GM12864 (cell line): ENCODE results near the gene NUAK1.
"Not testable (repeated sequence)": the region's sequence is repeated elsewhere in the genome, so short reads cannot be mapped to it uniquely, and the experiment has no call there.

ENCODE experiments used
- DNase-seq: peaks from one replicate; pipeline ENCODE4 v3.0.0-alpha.2; 2011; ENCODE audit warnings: low read depth
- H3K4me3 ChIP-seq: 2 replicates; pipeline ENCODE4 v1.5.1; 2011; ENCODE audit warnings: mild to moderate bottlenecking, low read depth, low read length, control low read depth
- CTCF ChIP-seq: IDR thresholded peaks from 2 replicates; pipeline ENCODE4 v1.5.1; 2011; ENCODE audit warnings: low read depth, mild to moderate bottlenecking, moderate library complexity, low read length, control low read depth, inconsistent platforms; ENCODE audit errors: missing control alignments

NUAK1 gene

DNA sequence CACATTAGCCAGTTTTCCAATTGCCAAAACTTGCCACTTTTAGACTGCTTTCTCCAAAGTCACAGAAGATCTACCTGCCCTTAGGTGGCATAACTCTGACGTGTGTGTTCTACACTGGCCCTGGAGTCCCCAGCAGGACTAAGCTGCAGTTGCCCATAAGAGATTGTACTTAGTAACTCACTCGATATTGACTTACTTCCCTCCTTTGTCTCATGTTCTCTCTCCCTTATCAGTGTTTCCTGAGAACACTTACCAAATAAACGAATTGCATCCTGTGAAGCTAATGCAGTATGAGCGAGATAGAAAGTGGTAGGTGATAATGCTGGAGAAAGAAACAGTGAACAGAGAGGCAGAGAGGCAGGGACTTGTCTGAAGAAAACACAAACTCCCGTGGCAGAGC is 117.2 kb downstream of the NUAK1 start:
- DNase-seq, result no peak
- TF ChIP-seq CTCF, result no peak
- H3K4me3 ChIP-seq, result no peak overlapping the region

DNA sequence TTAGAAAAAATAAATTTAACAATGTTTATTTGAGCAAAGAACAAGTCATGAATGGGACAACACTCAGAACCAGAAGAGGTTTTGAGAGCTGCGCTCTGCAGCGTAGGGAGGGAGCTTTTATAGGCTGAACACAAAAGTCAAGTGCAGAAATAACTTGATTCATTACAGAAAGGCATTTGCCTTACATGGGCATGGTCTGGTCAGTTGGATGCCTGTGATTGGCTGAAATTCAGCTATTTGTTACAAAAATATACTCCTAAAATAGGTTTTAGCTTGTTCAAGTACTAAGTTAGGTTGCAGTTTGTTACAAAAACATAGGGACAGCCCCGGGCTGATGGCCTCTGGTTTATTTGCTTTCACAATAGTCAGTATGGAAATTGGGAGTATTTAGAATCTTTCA is 118.0 kb downstream of the NUAK1 start:
- DNase-seq, result no peak
- no peak for TF ChIP-seq CTCF

DNA sequence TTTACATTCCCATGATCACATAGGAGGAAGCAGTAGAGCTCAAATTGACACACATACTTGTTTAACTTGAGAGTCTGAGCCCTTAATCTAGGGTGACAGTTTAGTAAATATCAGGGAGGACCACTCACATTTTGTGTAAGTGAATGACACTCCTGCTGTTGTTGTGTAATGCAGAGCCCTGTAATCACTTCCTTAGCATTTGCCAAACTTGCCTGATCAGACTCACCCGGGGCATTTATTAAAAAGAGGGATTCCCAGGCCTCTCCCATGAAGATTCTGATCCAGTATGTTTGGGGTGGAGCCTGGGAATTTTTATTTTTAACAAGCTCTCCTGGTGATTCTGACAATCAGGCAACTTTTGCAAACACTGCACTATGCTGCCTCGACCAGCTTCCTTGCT is 119.6 kb downstream of the NUAK1 start:
- TF ChIP-seq CTCF, result no peak
- DNase-seq, result no peak
- no peak overlapping the region for H3K4me3 ChIP-seq

More for the DNA sequence above, 118.0 kb downstream of the NUAK1 start:
- no peak overlapping the region for H3K4me3 ChIP-seq

- no peak overlapping the region for H3K4me3 ChIP-seq
- no peak for DNase-seq
- TF ChIP-seq CTCF, result no peak
Observed at GRCh38 chr12:106018286-106018685, 120.5 kb downstream of the NUAK1 start.

- H3K4me3 ChIP-seq, DNase-seq: not testable (repeated sequence)
Observed at GRCh38 chr12:106016601-106017278, 122.0 kb downstream of the NUAK1 start.

DNA sequence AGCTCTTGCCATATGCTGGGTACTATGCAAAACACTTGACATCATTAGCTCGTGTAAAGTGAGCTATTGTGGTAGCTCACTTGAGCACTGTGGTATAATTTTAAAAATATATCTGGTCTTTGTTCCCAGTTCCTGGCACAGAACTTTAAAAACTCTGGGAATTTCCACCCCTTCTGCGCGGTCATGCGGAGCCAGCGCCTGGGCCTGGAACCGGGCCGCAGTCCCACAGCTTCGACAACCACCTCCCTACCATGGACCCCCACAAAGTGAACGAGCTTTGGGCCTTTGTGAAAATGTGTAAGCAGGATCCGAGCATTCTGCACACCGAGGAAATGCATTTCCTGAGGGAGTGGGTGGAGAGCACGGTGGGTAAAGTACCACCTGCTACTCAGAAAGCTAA is 123.1 kb downstream of the NUAK1 start:
- H3K4me3 ChIP-seq, result no peak overlapping the region
- no peak for DNase-seq
- no peak for TF ChIP-seq CTCF

DNA sequence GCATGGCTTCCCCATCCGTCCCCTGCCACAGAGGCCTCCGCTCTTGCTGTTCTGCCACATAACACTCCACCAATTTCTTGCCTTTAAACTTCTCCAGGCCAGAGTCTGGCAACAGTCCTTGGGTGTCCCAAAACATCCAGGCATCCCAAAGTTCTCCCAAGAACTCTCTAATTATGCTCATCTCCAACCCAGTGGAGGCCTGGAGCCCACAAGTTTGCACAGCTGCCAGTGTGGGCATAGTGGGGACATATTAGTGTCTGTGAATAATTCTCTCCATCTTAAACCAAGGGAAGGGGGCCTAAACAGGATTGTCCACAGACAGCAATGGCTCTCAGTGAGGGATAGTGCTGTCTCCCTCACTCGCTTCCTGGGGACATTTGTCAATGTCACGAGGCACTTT is 124.8 kb downstream of the NUAK1 start:
- H3K4me3 ChIP-seq, result no peak overlapping the region
- no peak for DNase-seq
- TF ChIP-seq CTCF, result no peak
